Measurements from ENCODE around the gene CASKIN1. TPM values are rescaled to one million over a fixed set of nuclear protein-coding genes. Genes with fewer than 3 reads are reported as not detected.

CASKIN1 gene
- total RNA-seq, 1 donor from 2014 or later, result 0.12 TPM

- TF ChIP-seq CTCF (conservative IDR thresholded peaks at IDR 0.05; ENCODE audit: low read depth, low read length), result no peak
- no peak for DNase-seq (ENCODE audit: low read depth)
- no peak overlapping the region for H3K4me3 ChIP-seq (ENCODE audit: low read depth, low read length)
These were observed 17.9 kb downstream of the CASKIN1 start for GRCh38 chr16:2178321-2179106.

- H3K4me3 ChIP-seq (ENCODE audit: low read depth, low read length), result no peak overlapping the region
- TF ChIP-seq CTCF (conservative IDR thresholded peaks at IDR 0.05; ENCODE audit: low read depth, low read length), result no peak
- DNase-seq (ENCODE audit: low read depth), result no peak
These were observed 18.8 kb downstream of the CASKIN1 start for GRCh38 chr16:2177561-2177960.

- no peak for TF ChIP-seq CTCF (conservative IDR thresholded peaks at IDR 0.05; ENCODE audit: low read depth, low read length)
- H3K4me3 ChIP-seq (ENCODE audit: low read depth, low read length), result no peak overlapping the region
- DNase-seq (ENCODE audit: low read depth), result no peak
These were observed 19.3 kb downstream of the CASKIN1 start for GRCh38 chr16:2177101-2177500.

GRCh38 chr16:2176047-2176446, 20.4 kb downstream of the CASKIN1 start:
- no peak for DNase-seq (ENCODE audit: low read depth)
- TF ChIP-seq CTCF (conservative IDR thresholded peaks at IDR 0.05; ENCODE audit: low read depth, low read length), result no peak
- H3K4me3 ChIP-seq (ENCODE audit: low read depth, low read length), result no peak overlapping the region

GRCh38 chr16:2175454-2175853, 21.0 kb downstream of the CASKIN1 start:
- DNase-seq (ENCODE audit: low read depth), result no peak
- no peak overlapping the region for H3K4me3 ChIP-seq (ENCODE audit: low read depth, low read length)
- TF ChIP-seq CTCF (conservative IDR thresholded peaks at IDR 0.05; ENCODE audit: low read depth, low read length), result no peak

GRCh38 chr16:2174396-2175131, 21.8 kb downstream of the CASKIN1 start:
- TF ChIP-seq CTCF (conservative IDR thresholded peaks at IDR 0.05; ENCODE audit: low read depth, low read length), result no peak
- no peak overlapping the region for H3K4me3 ChIP-seq (ENCODE audit: low read depth, low read length)
- DNase-seq (ENCODE audit: low read depth), result no peak
